HFF-Myc (cell line): ENCODE results near the gene ELMO1.

Source experiments
- DNase-seq: peaks from one replicate; pipeline ENCODE4 v3.0.0-alpha.2; 2011; ENCODE audit warnings: low read depth; ENCODE audit errors: extremely low read depth
- H3K4me3 ChIP-seq: replicated peaks from 2 replicates; pipeline ENCODE4 v1.5.1; 2011; ENCODE audit warnings: low read depth, mild to moderate bottlenecking, control low read depth, low read length
- CTCF ChIP-seq: IDR thresholded peaks from 2 replicates; pipeline ENCODE4 v1.5.1; 2012; ENCODE audit warnings: mild to moderate bottlenecking, low read depth, low read length, control low read depth; ENCODE audit errors: missing control alignments

Gene ELMO1

DNA sequence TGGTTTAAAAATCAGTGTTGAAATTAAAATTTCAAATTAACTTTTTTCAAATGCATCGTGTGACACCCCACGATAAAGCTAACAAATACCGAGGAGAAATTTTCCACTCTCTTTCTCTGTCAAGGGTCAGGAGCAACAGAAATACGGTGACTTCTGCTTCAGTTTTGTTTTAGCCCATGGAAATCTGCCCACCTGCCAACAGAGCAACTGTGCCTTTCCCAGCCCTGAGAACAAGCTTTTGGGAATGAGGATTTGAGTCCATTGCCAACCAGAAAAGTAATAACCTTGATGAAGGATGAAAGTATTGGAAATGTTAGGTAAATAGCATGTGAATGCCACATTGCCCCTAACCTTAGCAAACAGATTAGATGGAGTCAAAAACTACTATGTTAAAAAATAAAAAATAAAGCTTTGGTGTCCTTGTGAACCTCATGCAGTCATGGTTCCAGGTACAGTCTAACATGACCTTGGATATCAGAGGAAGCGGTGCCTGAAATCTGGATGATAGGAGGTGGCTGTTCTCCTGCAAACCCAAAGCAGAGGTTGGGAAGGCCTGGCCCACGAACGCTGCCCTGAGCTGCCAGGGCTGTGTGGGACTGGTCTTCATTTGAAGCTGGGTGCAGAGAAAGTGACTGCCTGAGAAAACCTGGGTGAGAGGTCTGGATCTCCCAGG is 296.8 kb downstream of the ELMO1 start:
- no peak for DNase-seq
- no peak for TF ChIP-seq CTCF
- H3K4me3 ChIP-seq: no peak overlapping the region

GRCh38 chr7:37150856-37151255 is 297.8 kb downstream of the ELMO1 start:
- TF ChIP-seq CTCF: no peak
- no peak overlapping the region for H3K4me3 ChIP-seq
- DNase-seq: no peak

DNA sequence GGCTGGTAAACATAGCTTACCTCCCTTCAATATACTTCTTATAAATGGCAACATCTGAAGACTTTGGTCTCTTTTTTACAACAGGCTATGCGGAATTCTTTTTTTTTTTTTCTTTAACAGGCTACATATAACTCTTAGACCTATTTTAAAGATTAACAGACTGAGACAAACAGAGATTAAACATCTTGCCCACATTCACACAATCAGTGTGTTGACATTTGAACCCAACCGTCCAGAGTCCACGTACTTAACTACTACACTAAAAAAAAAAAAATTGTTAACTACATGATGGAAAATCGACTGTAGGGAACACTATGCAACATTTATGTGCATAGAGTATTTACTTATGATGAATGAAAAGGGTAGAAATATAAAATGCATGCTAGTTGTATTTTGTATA is 298.5 kb downstream of the ELMO1 start:
- DNase-seq: no peak
- TF ChIP-seq CTCF: no peak
- no peak overlapping the region for H3K4me3 ChIP-seq

- TF ChIP-seq CTCF: no peak
- DNase-seq: no peak
- no peak overlapping the region for H3K4me3 ChIP-seq
These were observed 298.9 kb downstream of the ELMO1 start for GRCh38 chr7:37149773-37150124.

DNA sequence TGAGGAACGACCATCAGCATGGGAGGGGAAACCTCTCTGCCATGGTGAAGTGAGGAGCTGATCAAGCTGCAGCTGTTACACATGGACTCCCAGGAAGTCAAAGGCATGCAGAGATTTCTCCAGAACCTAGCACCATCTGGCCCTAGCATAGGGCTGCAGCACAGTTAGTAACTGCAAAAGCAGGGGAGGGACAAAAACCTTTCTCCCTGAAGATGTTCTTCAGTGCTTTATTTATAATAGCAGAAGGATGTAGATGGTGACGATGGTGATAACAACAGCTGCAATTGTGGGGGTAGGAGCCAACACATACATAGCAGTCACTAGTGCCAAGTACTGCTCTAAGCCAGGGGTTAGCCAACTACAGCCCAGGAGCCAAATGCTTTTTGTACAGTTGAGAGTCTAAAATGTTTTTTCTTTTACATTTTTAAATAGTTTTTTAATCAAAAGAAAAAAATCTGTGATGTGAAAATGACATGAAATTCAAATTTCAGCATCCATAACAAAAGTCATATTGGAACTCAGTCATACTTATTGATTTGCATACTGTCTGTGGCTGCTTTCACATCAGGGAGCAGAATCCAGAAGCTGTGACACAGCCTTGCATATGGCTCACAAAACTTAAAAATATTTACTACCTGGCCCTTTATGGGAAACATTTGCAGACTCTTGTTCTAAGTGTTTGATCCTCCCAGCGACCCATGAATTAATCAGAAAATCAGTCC is 299.5 kb downstream of the ELMO1 start:
- TF ChIP-seq CTCF: no peak
- no peak for DNase-seq
- H3K4me3 ChIP-seq: no peak overlapping the region

DNA sequence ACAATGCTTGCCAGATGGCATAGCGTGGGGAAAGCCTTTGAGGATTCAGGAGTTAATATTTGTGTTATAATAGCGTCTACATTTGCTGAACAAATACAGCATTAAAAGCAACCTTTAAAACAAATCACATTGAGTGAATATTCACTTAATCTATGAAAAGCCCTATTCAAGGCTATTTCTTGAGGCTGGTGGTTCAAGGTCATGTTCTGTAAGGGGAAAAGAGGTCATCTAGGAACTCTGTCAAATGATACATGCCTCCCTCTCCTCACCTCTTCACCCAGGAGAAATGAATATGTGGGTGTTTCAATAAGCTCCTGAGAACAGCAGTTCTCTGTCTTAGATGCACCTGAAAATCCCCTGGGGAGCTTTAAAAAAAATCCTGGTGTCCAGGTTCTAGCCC is 303.0 kb downstream of the ELMO1 start:
- no peak for DNase-seq
- no peak overlapping the region for H3K4me3 ChIP-seq
- no peak for TF ChIP-seq CTCF
